Thoracic aorta (tissue), 2 donors: ENCODE data around the gene PTPRM. TPM values are rescaled to one million over a fixed set of nuclear protein-coding genes. Genes with fewer than 3 reads are reported as not detected.

Experiments used
- ATAC-seq: fragments of 150-250 bp; one replicate; pipeline ENCODE4 v1.8.0; 2017; ENCODE audit warnings: low read depth; ENCODE audit not compliant: insufficient number of reproducible peaks, low FRiP score
- DNase-seq: peaks from one replicate; pipeline ENCODE4 v3.0.0-alpha.2; 2020; ENCODE audit warnings: low spot score
- H3K27ac ChIP-seq, 2 donors: fragments of 200-600 bp; sonication (generic); 1 replicate in 1 of 2; 2 replicates in 1 of 2; pipeline ENCODE4 v1.5.1; 2016; ENCODE audit warnings: mild to moderate bottlenecking in 2 of 2, moderate library complexity in 2 of 2
- H3K27me3 ChIP-seq: fragments of 200-600 bp; sonication (generic); replicated peaks from 2 replicates; pipeline ENCODE4 v1.6.0; 2016; ENCODE audit warnings: mild to moderate bottlenecking; ENCODE audit not compliant: insufficient read depth
- H3K36me3 ChIP-seq: fragments of 200-600 bp; sonication (generic); one replicate; pipeline ENCODE4 v1.5.1; 2016
- H3K4me1 ChIP-seq, 2 donors: fragments of 200-600 bp; sonication (generic); 1 replicate in 1 of 2; 2 replicates in 1 of 2; pipeline versions ENCODE4 v1.5.1 to v1.6.0; 2016; ENCODE audit warnings: low read depth in 2 of 2, mild to moderate bottlenecking in 1 of 2; ENCODE audit not compliant: control insufficient read depth in 1 of 2
- H3K4me3 ChIP-seq: fragments of 200-600 bp; sonication (generic); 2 replicates; pipeline ENCODE4 v1.5.1; 2016; ENCODE audit warnings: mild to moderate bottlenecking
- H3K9me3 ChIP-seq: fragments of 200-600 bp; sonication (generic); 2 replicates; pipeline ENCODE4 v1.5.1; 2016
- total RNA-seq, 2 donors: library from RNA; depleted of rRNA; stranded (reverse); fragments of >200 nt; gene quantifications; one replicate each; pipeline versions ENCODE4 v1.1.0 to v1.2.3, GENCODE V29; 2016
- TF ChIP-seq, protein P1 (sequence below): fragments of 200-600 bp; sonication (generic); IDR thresholded peaks from one replicate; pipeline ENCODE4 v1.5.1; 2019; ENCODE audit warnings: antibody characterized with exemption

The PTPRM gene
- total RNA-seq, 2 donors from 2014 or later: 90.3 to 102 TPM

DNA sequence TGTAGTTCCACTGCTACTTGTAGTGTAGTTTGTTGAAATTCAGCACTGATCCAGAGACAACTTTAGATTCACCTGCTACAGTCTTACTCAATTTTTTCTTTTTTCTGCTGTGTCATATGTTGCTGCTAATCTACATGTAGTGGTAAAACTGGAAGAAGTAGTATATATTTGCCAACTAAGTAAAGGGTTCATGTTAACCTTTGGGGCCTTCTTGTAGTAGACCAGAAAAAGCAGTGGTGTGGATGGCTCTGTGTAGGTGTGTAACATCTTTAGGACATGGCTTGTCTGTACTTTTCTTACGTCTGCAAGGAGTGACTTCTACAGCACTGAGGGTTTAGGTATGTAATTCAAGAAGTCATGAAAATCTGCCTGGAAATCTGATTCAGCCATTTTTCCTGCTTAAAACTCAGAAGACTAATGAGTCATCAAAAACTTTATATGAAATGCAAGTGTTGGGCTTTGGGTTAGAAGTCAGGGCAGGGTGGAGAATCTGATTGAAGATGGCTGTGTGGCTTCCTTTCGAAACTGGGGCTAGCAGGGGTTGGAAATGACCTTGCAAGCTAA is 8.4 kb downstream of the PTPRM start:
- no peak overlapping the region for H3K4me3 ChIP-seq
- no peaks in the 10 kb centered on the region for H3K9me3 ChIP-seq
- H3K27me3 ChIP-seq: no peaks in the 10 kb centered on the region
- TF ChIP-seq, protein P1, sequence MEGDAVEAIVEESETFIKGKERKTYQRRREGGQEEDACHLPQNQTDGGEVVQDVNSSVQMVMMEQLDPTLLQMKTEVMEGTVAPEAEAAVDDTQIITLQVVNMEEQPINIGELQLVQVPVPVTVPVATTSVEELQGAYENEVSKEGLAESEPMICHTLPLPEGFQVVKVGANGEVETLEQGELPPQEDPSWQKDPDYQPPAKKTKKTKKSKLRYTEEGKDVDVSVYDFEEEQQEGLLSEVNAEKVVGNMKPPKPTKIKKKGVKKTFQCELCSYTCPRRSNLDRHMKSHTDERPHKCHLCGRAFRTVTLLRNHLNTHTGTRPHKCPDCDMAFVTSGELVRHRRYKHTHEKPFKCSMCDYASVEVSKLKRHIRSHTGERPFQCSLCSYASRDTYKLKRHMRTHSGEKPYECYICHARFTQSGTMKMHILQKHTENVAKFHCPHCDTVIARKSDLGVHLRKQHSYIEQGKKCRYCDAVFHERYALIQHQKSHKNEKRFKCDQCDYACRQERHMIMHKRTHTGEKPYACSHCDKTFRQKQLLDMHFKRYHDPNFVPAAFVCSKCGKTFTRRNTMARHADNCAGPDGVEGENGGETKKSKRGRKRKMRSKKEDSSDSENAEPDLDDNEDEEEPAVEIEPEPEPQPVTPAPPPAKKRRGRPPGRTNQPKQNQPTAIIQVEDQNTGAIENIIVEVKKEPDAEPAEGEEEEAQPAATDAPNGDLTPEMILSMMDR: no peak
- H3K36me3 ChIP-seq: no peaks in the 10 kb centered on the region
- peaks cover 15 to 40% of the 10 kb centered on the region in 2 donors for H3K4me1 ChIP-seq
- DNase-seq: no peak
- ATAC-seq: no peak
- no peak overlapping the region for H3K27ac ChIP-seq

DNA sequence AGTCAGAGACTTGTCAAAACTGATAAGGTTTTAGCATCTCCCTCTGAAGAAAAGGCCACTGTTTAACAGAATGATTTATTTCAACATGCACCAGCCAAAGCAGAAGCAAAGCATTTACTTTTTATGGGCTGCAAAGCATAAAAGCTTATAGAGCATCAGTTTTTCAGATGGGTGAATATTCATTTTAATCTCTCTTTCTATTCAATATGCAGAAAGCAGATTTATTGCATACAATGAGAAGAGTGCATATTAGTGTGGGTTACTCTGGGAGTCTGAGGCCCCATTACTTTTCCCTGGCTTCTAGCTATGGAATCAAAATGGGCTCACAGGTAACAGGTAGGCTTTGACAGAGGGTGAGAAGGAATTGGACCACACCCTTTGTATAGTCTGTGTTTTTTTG is 9.0 kb downstream of the PTPRM start:
- TF ChIP-seq, protein P1: no peak
- Histone ChIP-seq H3K27me3 (no peaks in the 10 kb centered on the region), H3K36me3 (no peaks in the 10 kb centered on the region), H3K27ac (no peak overlapping the region), H3K4me3 (no peak overlapping the region), H3K9me3 (no peaks in the 10 kb centered on the region), H3K4me1 (peaks cover 15 to 40% of the 10 kb centered on the region in 2 donors)
- DNase-seq (no peak), ATAC-seq (no peak)

DNA sequence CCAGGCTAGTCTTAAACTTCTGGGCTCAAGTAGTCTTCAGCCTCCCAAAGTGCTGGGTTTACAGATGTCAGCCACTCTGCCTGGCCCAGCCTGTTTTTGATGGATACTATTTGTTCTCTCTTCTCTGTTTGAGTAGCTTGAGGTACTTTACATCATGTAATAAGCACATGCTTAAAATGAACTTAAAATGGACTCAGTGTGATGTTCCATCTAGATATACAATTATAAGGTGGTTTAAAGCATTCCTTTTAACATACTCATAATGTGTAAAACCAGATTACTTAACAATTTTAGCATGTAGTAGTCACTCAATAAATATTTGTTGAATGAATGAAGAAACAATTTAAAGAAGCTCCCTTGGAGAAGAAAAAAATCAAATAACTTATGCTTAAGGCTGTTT is 9.6 kb downstream of the PTPRM start:
- ATAC-seq (no peak), DNase-seq (no peak)
- TF ChIP-seq, protein P1: no peak
- Histone ChIP-seq H3K4me3 (no peak overlapping the region), H3K36me3 (no peaks in the 10 kb centered on the region), H3K4me1 (peaks cover 15 to 38% of the 10 kb centered on the region in 2 donors), H3K27me3 (no peaks in the 10 kb centered on the region), H3K27ac (no peak overlapping the region), H3K9me3 (no peaks in the 10 kb centered on the region)

DNA sequence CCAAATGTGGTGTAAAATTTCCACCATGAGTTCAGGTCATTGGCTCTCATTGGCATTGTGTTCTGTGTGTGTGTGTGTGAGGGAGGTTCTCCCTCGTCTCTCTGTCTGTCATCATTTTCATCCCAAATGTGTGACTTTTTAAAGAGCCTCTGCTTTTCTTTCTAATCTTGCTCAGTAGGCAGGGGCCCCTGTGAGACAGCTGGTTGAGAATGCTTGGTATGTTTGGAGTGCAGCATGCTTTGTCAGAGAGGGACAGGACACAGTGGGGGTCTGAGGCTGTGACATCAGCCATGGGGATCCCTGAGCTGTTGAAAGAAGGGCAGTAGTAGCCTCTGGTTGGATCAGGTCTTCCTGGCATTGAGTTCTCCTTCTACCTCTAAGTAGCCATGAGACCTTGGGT is 10.6 kb downstream of the PTPRM start:
- DNase-seq: no peak
- peaks cover 7 to 32% of the 10 kb centered on the region in 2 donors for H3K4me1 ChIP-seq
- ATAC-seq: no peak
- no peaks in the 10 kb centered on the region for H3K36me3 ChIP-seq
- no peak overlapping the region for H3K4me3 ChIP-seq
- H3K9me3 ChIP-seq: no peaks in the 10 kb centered on the region
- H3K27me3 ChIP-seq: no peaks in the 10 kb centered on the region
- TF ChIP-seq, protein P1: no peak
- no peak overlapping the region for H3K27ac ChIP-seq

DNA sequence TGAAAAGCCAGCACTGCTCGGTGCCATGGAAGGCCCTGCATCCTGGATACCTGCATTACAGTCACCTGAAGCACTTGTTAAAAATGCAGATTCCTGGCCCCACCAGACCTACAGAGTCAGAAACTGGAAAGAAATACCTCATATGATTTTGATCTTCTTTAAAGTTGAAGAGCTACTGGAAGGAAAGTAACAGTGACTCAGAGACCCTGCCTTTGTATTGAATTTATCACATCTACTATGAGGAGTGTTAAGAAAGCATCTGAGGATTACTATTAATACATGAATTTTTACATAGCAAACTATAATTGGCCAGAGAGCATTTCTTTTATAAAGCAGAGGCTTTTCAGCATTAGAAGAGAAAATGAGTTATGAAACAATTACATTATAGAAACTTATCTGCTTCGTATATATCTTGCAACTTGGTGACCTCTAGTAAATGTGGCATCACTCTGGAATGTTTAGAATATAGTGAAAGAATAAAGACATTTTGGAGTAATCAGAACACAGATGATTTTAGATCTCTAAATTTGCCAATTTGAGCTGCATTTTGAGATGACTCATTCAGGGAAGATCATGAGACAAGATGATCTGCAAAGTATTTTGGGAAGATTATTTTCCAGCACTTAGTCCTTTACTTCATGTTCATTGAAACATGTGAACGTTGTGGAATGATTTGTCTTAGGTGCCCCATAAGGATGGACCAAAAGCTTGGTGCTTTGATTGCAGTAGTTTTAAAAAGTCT is 12.2 kb downstream of the PTPRM start:
- peaks cover 0 to 33% of the 10 kb centered on the region in 2 donors for H3K4me1 ChIP-seq
- no peaks in the 10 kb centered on the region for H3K27me3 ChIP-seq
- no peak overlapping the region for H3K27ac ChIP-seq
- TF ChIP-seq, protein P1: no peak
- H3K4me3 ChIP-seq: no peak overlapping the region
- ATAC-seq (no peak), DNase-seq (no peak)
- H3K36me3 ChIP-seq: no peaks in the 10 kb centered on the region
- no peaks in the 10 kb centered on the region for H3K9me3 ChIP-seq
